ENCODE results near the gene ASCL1.

The ASCL1 gene

GRCh38 chr12:102977945-102978706 is 20.7 kb downstream of the ASCL1 start:
- Histone ChIP-seq H4K8ac (ENCODE audit: low read length) (no peak overlapping the region), H3K4me1 (ENCODE audit: control insufficient read depth, insufficient read depth, low read depth, low read length) (no peaks in the 10 kb centered on the region), H2BK5ac (ENCODE audit: low read depth, low read length, poor library complexity, severe bottlenecking) (no peak overlapping the region), H2BK12ac (ENCODE audit: low read length in 2 of 2) (no peak overlapping the region), H2AFZ (ENCODE audit: low read depth, low read length) (no peak overlapping the region), H3K36me3 (ENCODE audit: control insufficient read depth in 1 of 2, insufficient read depth in 2 of 2, low read depth in 1 of 2, low read length in 2 of 2) (no peaks in the 10 kb centered on the region), H3K4me3 (ENCODE audit: insufficient read depth in 1 of 2, low read depth in 1 of 2, low read length in 2 of 2) (no peak overlapping the region), H3K4me2 (ENCODE audit: low read length, poor library complexity, severe bottlenecking) (no peak overlapping the region), H2BK120ac (ENCODE audit: low read depth, low read length) (no peak overlapping the region), H2AK5ac (ENCODE audit: low read length, severe bottlenecking) (no peak overlapping the region), H3K27me3 (ENCODE audit: control insufficient read depth in 1 of 2, insufficient read depth in 1 of 2, low read length in 2 of 2) (no peaks in the 10 kb centered on the region), H3K9me3 (ENCODE audit: control insufficient read depth, low read length) (no peaks in the 10 kb centered on the region), H3K14ac (ENCODE audit: low read length in 2 of 2) (no peak overlapping the region), H3K23ac (ENCODE audit: low read length in 2 of 2) (no peak overlapping the region), H4K91ac (ENCODE audit: low read length) (no peak overlapping the region), H3K4ac (ENCODE audit: low read depth in 1 of 2, low read length in 2 of 2) (no peak overlapping the region), H3K9ac (ENCODE audit: low read length) (no peak overlapping the region), H2BK15ac (ENCODE audit: low read depth, poor library complexity, severe bottlenecking) (no peak overlapping the region), H3K27ac (ENCODE audit: low read length, poor library complexity, severe bottlenecking) (no peak overlapping the region), H3K18ac (ENCODE audit: low read depth in 1 of 2, low read length in 2 of 2) (no peak overlapping the region), H3K79me1 (replicated peaks; ENCODE audit: low read length, poor library complexity, severe bottlenecking) (no peaks in the 10 kb centered on the region)
- 83% methylated on average over 16 of the region's 16 CpGs for WGBS
- no peak for DNase-seq

GRCh38 chr12:102980350-102980749 is 22.9 kb downstream of the ASCL1 start:
- no peak overlapping the region for H2BK15ac ChIP-seq (ENCODE audit: low read depth, poor library complexity, severe bottlenecking)
- WGBS: no CpG with 5 or more reads among the region's 1 CpG

GRCh38 chr12:102990419-102990818 is 32.9 kb downstream of the ASCL1 start:
- Histone ChIP-seq H2BK12ac (ENCODE audit: low read length in 2 of 2) (no peak overlapping the region), H3K4me3 (ENCODE audit: insufficient read depth in 1 of 2, low read depth in 1 of 2, low read length in 2 of 2) (no peak overlapping the region), H2BK5ac (ENCODE audit: low read depth, low read length, poor library complexity, severe bottlenecking) (no peak overlapping the region), H3K4me1 (ENCODE audit: control insufficient read depth, insufficient read depth, low read depth, low read length) (no peaks in the 10 kb centered on the region), H4K91ac (ENCODE audit: low read length) (no peak overlapping the region), H2BK15ac (ENCODE audit: low read depth, poor library complexity, severe bottlenecking) (no peak overlapping the region), H4K8ac (ENCODE audit: low read length) (no peak overlapping the region), H3K27ac (ENCODE audit: low read length, poor library complexity, severe bottlenecking) (no peak overlapping the region), H3K23ac (ENCODE audit: low read length in 2 of 2) (no peak overlapping the region), H3K14ac (ENCODE audit: low read length in 2 of 2) (no peak overlapping the region), H3K9me3 (ENCODE audit: control insufficient read depth, low read length) (no peaks in the 10 kb centered on the region), H3K79me1 (replicated peaks; ENCODE audit: low read length, poor library complexity, severe bottlenecking) (no peaks in the 10 kb centered on the region), H2AFZ (ENCODE audit: low read depth, low read length) (no peak overlapping the region), H3K4me2 (ENCODE audit: low read length, poor library complexity, severe bottlenecking) (no peak overlapping the region), H3K27me3 (ENCODE audit: control insufficient read depth in 1 of 2, insufficient read depth in 1 of 2, low read length in 2 of 2) (no peaks in the 10 kb centered on the region), H2BK120ac (ENCODE audit: low read depth, low read length) (no peak overlapping the region), H3K36me3 (ENCODE audit: control insufficient read depth in 1 of 2, insufficient read depth in 2 of 2, low read depth in 1 of 2, low read length in 2 of 2) (no peaks in the 10 kb centered on the region), H3K18ac (ENCODE audit: low read depth in 1 of 2, low read length in 2 of 2) (no peak overlapping the region), H3K4ac (ENCODE audit: low read depth in 1 of 2, low read length in 2 of 2) (no peak overlapping the region), H2AK5ac (ENCODE audit: low read length, severe bottlenecking) (no peak overlapping the region), H3K9ac (ENCODE audit: low read length) (no peak overlapping the region)
- WGBS: 63% methylated on average over 2 of the region's 2 CpGs
- DNase-seq: no peak

More at GRCh38 chr12:102980350-102980749, 22.9 kb downstream of the ASCL1 start:
- Histone ChIP-seq H3K79me1 (replicated peaks; ENCODE audit: low read length, poor library complexity, severe bottlenecking) (no peaks in the 10 kb centered on the region), H3K4me1 (ENCODE audit: control insufficient read depth, insufficient read depth, low read depth, low read length) (no peaks in the 10 kb centered on the region), H3K4ac (ENCODE audit: low read depth in 1 of 2, low read length in 2 of 2) (no peak overlapping the region), H2BK120ac (ENCODE audit: low read depth, low read length) (no peak overlapping the region), H2BK5ac (ENCODE audit: low read depth, low read length, poor library complexity, severe bottlenecking) (no peak overlapping the region), H3K18ac (ENCODE audit: low read depth in 1 of 2, low read length in 2 of 2) (no peak overlapping the region), H3K27me3 (ENCODE audit: control insufficient read depth in 1 of 2, insufficient read depth in 1 of 2, low read length in 2 of 2) (no peaks in the 10 kb centered on the region), H3K36me3 (ENCODE audit: control insufficient read depth in 1 of 2, insufficient read depth in 2 of 2, low read depth in 1 of 2, low read length in 2 of 2) (no peaks in the 10 kb centered on the region), H2AFZ (ENCODE audit: low read depth, low read length) (no peak overlapping the region), H2BK12ac (ENCODE audit: low read length in 2 of 2) (no peak overlapping the region), H3K23ac (ENCODE audit: low read length in 2 of 2) (no peak overlapping the region), H3K4me3 (ENCODE audit: insufficient read depth in 1 of 2, low read depth in 1 of 2, low read length in 2 of 2) (no peak overlapping the region), H2AK5ac (ENCODE audit: low read length, severe bottlenecking) (no peak overlapping the region), H3K4me2 (ENCODE audit: low read length, poor library complexity, severe bottlenecking) (no peak overlapping the region), H3K14ac (ENCODE audit: low read length in 2 of 2) (no peak overlapping the region), H3K9ac (ENCODE audit: low read length) (no peak overlapping the region), H4K8ac (ENCODE audit: low read length) (no peak overlapping the region), H3K27ac (ENCODE audit: low read length, poor library complexity, severe bottlenecking) (no peak overlapping the region), H4K91ac (ENCODE audit: low read length) (no peak overlapping the region), H3K9me3 (ENCODE audit: control insufficient read depth, low read length) (no peaks in the 10 kb centered on the region)
- no peak for DNase-seq

GRCh38 chr12:102992297-102992696 is 34.8 kb downstream of the ASCL1 start:
- no peak overlapping the region for H3K4ac ChIP-seq (ENCODE audit: low read depth in 1 of 2, low read length in 2 of 2)
- H3K79me1 ChIP-seq (replicated peaks; ENCODE audit: low read length, poor library complexity, severe bottlenecking): no peaks in the 10 kb centered on the region
- no peaks in the 10 kb centered on the region for H3K36me3 ChIP-seq (ENCODE audit: control insufficient read depth in 1 of 2, insufficient read depth in 2 of 2, low read depth in 1 of 2, low read length in 2 of 2)
- WGBS: 34% methylated on average over 3 of the region's 5 CpGs
- no peak overlapping the region for H4K91ac ChIP-seq (ENCODE audit: low read length)
- H3K27me3 ChIP-seq (ENCODE audit: control insufficient read depth in 1 of 2, insufficient read depth in 1 of 2, low read length in 2 of 2): no peaks in the 10 kb centered on the region
- H2BK5ac ChIP-seq (ENCODE audit: low read depth, low read length, poor library complexity, severe bottlenecking): no peak overlapping the region
- no peak overlapping the region for H2AFZ ChIP-seq (ENCODE audit: low read depth, low read length)
- no peak overlapping the region for H3K4me2 ChIP-seq (ENCODE audit: low read length, poor library complexity, severe bottlenecking)
- H2BK120ac ChIP-seq (ENCODE audit: low read depth, low read length): no peak overlapping the region
- H3K9me3 ChIP-seq (ENCODE audit: control insufficient read depth, low read length): peaks cover 4% of the 10 kb centered on the region
- no peak overlapping the region for H2BK15ac ChIP-seq (ENCODE audit: low read depth, poor library complexity, severe bottlenecking)
- H3K18ac ChIP-seq (ENCODE audit: low read depth in 1 of 2, low read length in 2 of 2): no peak overlapping the region
- H4K8ac ChIP-seq (ENCODE audit: low read length): no peak overlapping the region
- H3K4me1 ChIP-seq (ENCODE audit: control insufficient read depth, insufficient read depth, low read depth, low read length): no peaks in the 10 kb centered on the region
- H2AK5ac ChIP-seq (ENCODE audit: low read length, severe bottlenecking): no peak overlapping the region
- DNase-seq: no peak
- no peak overlapping the region for H3K14ac ChIP-seq (ENCODE audit: low read length in 2 of 2)
- no peak overlapping the region for H2BK12ac ChIP-seq (ENCODE audit: low read length in 2 of 2)
- H3K23ac ChIP-seq (ENCODE audit: low read length in 2 of 2): no peak overlapping the region
- H3K4me3 ChIP-seq (ENCODE audit: insufficient read depth in 1 of 2, low read depth in 1 of 2, low read length in 2 of 2): no peak overlapping the region
- H3K27ac ChIP-seq (ENCODE audit: low read length, poor library complexity, severe bottlenecking): no peak overlapping the region
- H3K9ac ChIP-seq (ENCODE audit: low read length): no peak overlapping the region
